A673 (cell line): ENCODE results near the gene DLX2.

ENCODE experiments used
- EZH2 ChIP-seq: fragments of 200-600 bp; sonication (generic); IDR thresholded peaks from 2 replicates; pipeline ENCODE4 v1.6.1; 2017; ENCODE audit warnings: borderline replicate concordance, low read depth, mild to moderate bottlenecking, mixed read lengths, antibody characterized with exemption, low read length; ENCODE audit not compliant: poor library complexity, severe bottlenecking
- TF ChIP-seq, protein P1 (sequence below): fragments of 300-800, 200-600 bp; sonication (generic); conservative IDR thresholded peaks from 2 replicates; pipeline ENCODE4 v1.5.1; 2017; ENCODE audit warnings: low read depth, mild to moderate bottlenecking, antibody characterized with exemption, low read length, moderate library complexity, mixed read lengths

- TF ChIP-seq, protein P1, sequence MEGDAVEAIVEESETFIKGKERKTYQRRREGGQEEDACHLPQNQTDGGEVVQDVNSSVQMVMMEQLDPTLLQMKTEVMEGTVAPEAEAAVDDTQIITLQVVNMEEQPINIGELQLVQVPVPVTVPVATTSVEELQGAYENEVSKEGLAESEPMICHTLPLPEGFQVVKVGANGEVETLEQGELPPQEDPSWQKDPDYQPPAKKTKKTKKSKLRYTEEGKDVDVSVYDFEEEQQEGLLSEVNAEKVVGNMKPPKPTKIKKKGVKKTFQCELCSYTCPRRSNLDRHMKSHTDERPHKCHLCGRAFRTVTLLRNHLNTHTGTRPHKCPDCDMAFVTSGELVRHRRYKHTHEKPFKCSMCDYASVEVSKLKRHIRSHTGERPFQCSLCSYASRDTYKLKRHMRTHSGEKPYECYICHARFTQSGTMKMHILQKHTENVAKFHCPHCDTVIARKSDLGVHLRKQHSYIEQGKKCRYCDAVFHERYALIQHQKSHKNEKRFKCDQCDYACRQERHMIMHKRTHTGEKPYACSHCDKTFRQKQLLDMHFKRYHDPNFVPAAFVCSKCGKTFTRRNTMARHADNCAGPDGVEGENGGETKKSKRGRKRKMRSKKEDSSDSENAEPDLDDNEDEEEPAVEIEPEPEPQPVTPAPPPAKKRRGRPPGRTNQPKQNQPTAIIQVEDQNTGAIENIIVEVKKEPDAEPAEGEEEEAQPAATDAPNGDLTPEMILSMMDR, result no peak
- TF ChIP-seq EZH2, result no peak
These were observed 50.4 kb downstream of the DLX2 start for GRCh38 chr2:172052000-172052983.
